HL-60/S4 (cell line): Measurements from ENCODE around the gene GIPC3.

ENCODE experiments used
- in situ Hi-C: fragments of 300-500 bp; cut with MboI; formaldehyde crosslinking; loops from 2 replicates; pipeline ENCODE4 v1.14.3; 2022; ENCODE audit warnings: low sequenced_read_pairs

The GIPC3 gene

GRCh38 chr19:3636962-3637361 lies 51.7 kb downstream of the GIPC3 start:
- in situ Hi-C loops, result no loop called here

GRCh38 chr19:3637621-3638020 lies 52.3 kb downstream of the GIPC3 start:
- in situ Hi-C loops, result no loop called here

DNA sequence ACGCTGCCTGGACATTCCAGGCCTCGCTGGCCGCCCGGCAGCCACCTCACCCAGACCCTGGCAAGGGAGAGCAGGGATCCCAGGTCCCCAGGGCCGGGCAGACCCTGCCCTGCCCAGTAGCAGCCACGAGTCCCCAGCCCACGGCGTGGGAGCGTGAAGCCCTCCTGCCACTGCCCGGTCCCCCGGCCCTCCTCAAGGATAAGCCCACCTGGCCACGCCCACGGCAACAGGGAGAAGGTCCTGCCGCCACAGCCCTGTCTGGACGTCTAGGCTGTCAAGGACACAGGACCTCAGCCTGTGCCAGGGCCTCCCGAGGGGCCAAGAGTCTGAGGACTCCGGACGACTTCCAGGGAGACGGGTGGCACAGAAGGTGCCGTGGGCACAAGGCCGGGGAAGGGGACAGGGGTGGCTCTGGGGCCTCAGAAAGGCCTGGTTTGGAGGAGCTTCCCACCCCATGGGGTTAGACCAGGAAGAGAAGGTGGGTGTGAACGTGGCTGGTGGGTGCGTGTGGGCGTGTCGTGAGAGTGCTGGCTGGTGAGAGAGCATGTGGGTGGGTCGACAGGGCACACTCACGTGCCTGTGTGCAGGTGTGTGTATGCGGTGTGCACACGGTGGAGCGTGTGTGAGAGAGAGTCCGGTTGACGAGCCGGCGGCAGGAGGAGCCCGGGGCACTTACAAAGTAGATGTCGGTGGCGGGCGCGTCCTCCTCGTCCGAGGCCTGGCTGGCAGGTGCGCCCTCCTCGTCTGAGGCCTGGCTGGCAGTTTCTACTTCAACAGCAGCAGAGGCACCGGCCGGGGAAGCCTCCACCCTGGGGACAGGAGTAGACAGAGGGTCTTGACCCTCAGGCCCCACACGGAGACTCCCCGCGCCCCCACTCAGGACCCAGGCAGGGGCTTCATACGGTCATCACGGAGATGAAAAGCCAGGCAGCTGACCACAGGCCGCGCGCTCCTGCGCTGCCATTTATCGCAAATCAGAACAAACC lies 53.2 kb downstream of the GIPC3 start:
- in situ Hi-C loops, result no loop called here

- in situ Hi-C loops, result no loop called here
Measured at GRCh38 chr19:3639479-3639878, 54.2 kb downstream of the GIPC3 start.

DNA sequence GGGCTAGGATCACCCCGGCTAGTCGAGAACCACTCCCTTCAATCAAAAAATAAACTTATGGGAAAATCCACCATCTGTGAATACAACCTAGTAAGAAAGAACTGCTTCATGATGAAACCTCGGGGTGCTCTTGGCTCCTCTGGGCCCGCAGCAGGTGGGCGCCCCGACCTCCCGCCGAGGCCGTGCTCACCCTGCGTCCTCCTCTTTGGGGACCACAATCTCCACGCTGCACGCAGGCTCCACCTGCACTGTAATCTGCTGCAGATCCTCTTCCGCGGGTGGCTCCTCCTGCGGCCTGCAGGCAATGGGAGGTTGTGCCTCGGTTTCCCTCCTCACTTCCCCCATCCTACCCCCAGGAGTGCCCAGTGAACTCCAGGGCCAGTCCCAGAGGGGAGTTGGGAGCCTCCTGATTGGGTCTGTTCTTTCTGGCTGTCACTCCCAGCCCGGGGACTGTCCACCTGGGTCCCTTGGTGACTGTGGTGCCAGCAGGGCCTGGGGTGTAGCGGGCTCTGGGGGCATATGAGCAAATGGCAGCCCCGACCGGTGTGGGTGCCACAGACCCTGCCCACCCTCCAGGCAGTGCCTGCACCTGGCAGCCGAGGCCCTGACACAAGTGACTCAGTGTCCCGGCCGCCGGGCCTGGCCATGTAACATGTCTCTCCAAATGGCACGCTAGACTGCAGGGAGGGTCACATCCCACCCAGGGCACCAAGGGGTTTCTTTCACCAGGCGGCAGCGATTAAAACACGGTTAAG lies 56.4 kb downstream of the GIPC3 start:
- in situ Hi-C loops, result no loop called here

DNA sequence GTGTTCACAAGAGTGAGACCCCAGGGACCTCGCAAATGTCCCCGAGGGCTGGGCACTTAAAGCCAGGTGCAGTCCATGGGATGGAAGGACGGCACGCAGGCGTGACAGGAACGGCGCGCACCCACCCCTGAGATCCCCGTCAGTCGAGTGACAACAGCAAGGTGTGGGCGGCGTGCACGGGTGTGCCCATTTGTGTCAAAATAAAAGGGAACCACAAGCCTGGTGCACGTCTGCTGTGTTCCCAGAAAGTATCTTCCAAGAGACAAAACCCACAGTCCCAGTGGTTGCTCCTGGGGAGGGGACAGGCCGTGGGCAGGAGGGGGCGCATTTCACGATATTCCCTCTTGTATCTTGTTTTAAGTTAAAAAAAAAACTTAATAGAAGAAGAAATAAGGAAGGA lies 57.0 kb downstream of the GIPC3 start:
- in situ Hi-C loops, result no loop called here
